Measurements from ENCODE around the gene RPS6KB2. TPM values are rescaled to one million over a fixed set of nuclear protein-coding genes. Genes with fewer than 3 reads are reported as not detected.

Gene RPS6KB2
- total and polyA plus RNA-seq, 9 of the 15 experiments (the other 6 are each of a cell fraction or from before 2014, with no cell fraction given), result 0.42 to 122 (median 82.6) TPM

- TF ChIP-seq ZNF449 (CRISPR knock-in tag; IDR thresholded peaks at IDR 0.05) (no peak), MED1 (CRISPR knock-in tag; IDR thresholded peaks at IDR 0.05; ENCODE audit: borderline replicate concordance) (no peak), SNRNP70 (optimal IDR thresholded peaks at IDR 0.05; ENCODE audit: low read depth, low read length) (no peak), RBM17 (IDR thresholded peaks at IDR 0.05; ENCODE audit: borderline replicate concordance, low read depth, low read length) (no peak), PATZ1 (CRISPR knock-in tag; IDR thresholded peaks at IDR 0.05; ENCODE audit: borderline replicate concordance) (no peak), RFX1 (IDR thresholded peaks at IDR 0.05) (no peak), CBFA2T2 (conservative IDR thresholded peaks at IDR 0.05) (peak; percentile 99), ZSCAN29 (IDR thresholded peaks at IDR 0.05) (no peak), CEBPZ (IDR thresholded peaks at IDR 0.05; ENCODE audit: borderline replicate concordance, low read depth, low read length) (no peak), MTA2 (IDR thresholded peaks at IDR 0.05; ENCODE audit: low read depth) (no peak), THRAP3 (IDR thresholded peaks at IDR 0.05; ENCODE audit: borderline replicate concordance) (no peak), SFPQ (IDR thresholded peaks at IDR 0.05; ENCODE audit: low read depth, low read length) (no peak), ZNF764 (CRISPR knock-in tag; IDR thresholded peaks at IDR 0.05; ENCODE audit: low read depth) (no peak), ESRRA (IDR thresholded peaks at IDR 0.05; ENCODE audit: borderline replicate concordance, low read depth) (peak; percentile 77), ZNF436 (CRISPR knock-in tag; IDR thresholded peaks at IDR 0.05) (no peak), FOXA3 (CRISPR knock-in tag; conservative IDR thresholded peaks at IDR 0.05 in 1 of 2, IDR thresholded peaks at IDR 0.05 in 1 of 2) (peak in 1 of 2 experiments; percentile 85; a peak in 1 of 4 replicates), DDX20 (tag; IDR thresholded peaks at IDR 0.05; ENCODE audit: low read depth) (no peak), TRIM24 (IDR thresholded peaks at IDR 0.05) (no peak)
These were observed 36.8 kb upstream of the RPS6KB2 start, which contains the start of gene RAD9A (continued) for GRCh38 chr11:67391304-67392182.

Data from K562 (cell line).